Left renal cortex interstitium (tissue), 4 donors: Measurements from ENCODE around the gene PIEZO1. TPM values are rescaled to one million over a fixed set of nuclear protein-coding genes. Genes with fewer than 3 reads are reported as not detected.
"Not testable (repeated sequence)": the region's sequence is repeated elsewhere in the genome, so short reads cannot be mapped to it uniquely, and the experiment has no call there.

ENCODE experiments used
- DNase-seq, 4 donors: peaks; one replicate each; pipeline ENCODE4 v3.0.0-alpha.2; 2013; ENCODE audit warnings: low read depth in 4 of 4, low spot score in 2 of 4, missing footprints in 1 of 4
- polyA plus RNA-seq, 4 donors: library from polyadenylated mRNA; unstranded; fragments of 120-200 nt; gene quantifications; one replicate each; pipeline ENCODE4 v1.2.1, GENCODE V29; 2013; ENCODE audit not compliant: insufficient read length in 4 of 4

Gene PIEZO1
- polyA plus RNA-seq, 4 donors: 23.9 to 55.2 (median 44.8) TPM

DNA sequence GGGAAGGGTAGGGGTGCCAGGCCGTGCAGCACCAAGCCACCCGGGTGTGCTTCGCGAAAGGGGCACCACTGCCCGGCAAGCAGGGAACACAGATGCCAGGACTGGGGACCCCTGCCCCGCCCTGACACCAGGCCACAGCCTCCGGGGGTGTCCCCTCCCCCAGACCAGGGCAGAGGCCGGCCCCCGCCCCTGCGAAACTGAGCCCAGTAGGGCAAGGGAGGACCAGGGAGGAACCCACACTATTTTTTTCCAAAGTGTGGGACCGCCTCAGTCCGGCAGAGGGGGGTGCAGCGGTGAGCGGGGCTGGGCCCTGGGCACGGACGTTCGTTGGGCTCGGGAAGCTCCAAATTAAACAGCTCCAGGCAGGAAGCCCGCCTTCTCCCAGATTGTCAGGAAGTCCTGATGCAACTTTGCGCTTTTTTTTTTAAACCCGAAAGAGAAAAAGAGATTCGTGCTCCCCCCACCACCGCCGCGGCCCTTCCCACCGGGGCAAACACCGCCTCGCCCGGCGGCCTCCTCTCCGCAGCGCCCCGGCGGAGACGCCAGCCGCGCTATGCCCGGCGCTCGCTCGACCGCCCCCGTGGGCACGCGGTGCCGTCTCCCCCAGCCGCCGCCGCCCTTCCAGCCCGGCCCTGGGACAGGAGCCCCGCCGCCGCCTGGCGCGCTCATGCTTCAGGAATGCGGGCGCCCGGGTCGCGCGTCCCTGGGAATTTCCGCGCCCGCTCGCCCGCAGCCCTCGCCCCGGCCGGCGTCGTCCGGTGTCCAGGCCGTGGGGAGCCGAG is 755 bp downstream of the PIEZO1 start:
- DNase-seq: no peak

DNA sequence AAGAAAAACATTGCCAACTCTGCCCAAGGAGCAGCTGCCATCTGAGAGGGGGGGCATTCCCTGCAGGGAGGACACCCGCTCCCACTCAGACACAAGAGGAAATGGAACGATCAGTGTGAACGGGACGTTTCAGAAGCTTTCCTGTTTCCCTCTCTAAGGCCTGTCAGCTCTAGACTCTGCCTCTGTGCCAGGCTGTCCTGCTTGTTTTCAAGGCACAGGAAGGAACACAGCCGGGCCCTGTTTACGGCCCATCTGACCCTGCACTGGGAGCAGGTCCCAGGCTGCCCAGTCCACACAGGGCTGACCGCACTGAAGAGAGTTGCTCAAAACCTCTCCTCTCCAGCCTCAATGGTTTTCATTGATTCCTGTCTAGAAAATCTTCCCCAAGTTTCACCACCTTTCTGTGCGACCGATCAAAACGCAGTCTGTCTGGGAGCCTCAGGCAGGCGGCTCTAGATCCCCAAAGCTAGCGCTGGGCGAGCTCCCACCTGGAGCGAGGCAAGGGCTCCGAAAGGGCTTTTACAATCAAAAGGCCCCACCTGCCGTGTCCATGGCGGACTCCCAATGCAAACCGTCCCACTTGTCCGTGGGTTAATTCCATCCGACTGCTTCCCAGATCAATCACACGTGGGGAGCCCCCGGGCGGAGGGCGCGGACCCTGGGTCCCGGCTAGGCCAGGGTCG is 1.5 kb downstream of the PIEZO1 start:
- no peak for DNase-seq

- DNase-seq: no peak
Measured at GRCh38 chr16:88782454-88783390, 2.3 kb downstream of the PIEZO1 start.

GRCh38 chr16:88781140-88782077 is 3.6 kb downstream of the PIEZO1 start:
- DNase-seq: no peak

DNA sequence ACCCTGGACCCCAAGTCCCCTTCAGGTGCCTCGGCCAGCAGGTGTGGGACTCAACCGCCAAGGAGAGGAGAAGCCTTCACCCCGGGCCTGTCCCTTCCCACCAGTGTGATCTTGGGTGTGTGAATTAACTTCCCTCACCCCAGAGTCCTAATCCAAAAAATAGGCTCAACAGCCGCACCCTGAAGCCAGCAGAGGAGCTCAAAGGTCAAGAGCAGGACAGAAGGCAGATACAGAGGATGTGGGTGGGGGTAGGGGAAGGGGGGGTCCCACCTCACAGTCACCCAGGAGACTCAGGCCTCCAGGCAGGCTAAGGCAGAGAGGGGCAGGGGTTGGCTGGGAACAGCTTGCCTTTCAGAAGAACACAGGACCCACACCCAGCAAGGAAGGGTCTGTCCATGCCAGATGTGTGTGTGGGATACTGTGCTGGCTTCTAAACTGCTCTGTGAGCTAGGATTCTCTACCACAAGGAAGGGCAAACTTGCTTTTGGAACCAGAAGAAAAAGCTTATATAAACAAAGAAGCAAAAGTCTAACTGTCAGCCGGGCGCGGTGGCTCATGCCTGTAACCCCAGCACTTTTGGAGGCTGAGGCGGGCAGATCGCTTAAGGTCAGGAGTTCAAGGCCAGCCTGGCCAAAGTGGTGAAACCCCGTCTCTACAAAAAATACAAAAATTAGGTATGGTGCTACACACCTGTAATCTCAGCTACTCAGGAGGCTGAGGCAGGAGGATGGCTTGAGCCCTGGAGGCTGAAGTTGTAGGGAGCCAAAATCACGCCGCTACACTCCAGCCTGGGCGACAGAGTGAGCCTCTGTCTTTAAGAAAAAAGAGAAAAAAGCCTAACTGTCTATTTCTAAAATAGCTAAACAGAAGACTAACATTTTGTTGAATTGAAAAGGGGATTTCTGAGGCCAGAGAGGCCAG is 4.6 kb downstream of the PIEZO1 start:
- DNase-seq: no peak

DNA sequence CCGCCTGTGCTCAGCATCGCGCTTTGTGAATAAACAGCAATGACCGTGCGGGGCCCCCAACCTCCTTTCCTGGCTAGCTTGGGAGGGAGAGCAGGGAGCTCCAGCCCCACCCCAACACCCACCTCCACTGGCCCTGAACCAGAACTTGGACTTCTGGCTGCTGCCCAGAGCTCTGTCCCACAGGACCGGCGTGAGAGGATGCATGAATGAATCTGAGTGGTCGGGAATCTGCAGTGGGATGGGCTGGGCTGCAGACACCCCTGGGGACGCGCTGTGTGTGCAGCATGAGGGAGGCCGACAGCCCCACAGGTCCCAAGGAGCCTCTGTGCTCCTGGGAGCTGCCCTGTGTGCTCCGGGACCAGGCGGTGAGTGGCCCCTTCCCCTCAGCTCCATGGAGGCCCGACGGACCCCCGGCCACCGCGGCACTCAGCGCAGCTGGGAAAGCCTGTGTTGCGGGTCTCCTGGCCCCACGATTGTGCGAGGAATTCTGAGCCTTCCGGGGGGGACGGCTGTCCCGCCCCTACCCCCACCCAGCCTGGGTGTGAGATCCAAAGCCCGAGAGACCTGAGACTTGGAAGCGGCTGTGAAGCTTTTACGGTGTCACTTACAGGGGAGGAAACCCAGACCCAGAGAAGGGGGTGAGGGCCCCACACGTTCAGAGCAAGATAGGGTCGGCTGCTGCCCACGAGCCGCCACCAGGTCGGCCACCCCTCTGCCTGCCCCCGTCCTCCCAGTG is 5.4 kb downstream of the PIEZO1 start:
- DNase-seq: no peak

DNA sequence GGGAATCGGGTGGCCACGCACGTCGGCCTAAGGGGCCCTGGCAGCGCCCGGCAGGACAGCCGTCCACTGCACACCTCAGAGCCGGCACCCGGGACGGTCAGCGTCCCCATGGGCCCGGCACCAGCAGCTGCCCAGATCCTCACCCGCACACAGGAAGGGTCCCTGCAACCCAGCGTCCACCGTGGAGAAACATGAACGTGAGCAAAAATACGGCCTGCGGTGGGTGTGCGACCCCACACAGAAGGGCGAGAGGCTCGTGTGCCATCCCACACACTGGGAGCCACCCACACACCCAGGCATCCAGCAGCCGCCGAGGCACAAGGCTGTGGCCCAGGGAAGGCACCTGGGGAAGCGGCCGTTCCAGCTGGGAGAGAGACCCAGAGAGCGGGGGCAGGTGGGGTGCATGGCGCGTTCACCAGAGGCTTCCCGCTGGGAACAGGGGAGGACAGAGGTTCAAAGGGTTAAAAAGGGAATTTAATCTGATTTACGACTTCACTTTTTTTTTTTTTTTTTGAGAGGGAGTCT is 6.4 kb downstream of the PIEZO1 start:
- no peak for DNase-seq

GRCh38 chr16:88778271-88778525 is 6.8 kb downstream of the PIEZO1 start:
- DNase-seq: no peak

DNA sequence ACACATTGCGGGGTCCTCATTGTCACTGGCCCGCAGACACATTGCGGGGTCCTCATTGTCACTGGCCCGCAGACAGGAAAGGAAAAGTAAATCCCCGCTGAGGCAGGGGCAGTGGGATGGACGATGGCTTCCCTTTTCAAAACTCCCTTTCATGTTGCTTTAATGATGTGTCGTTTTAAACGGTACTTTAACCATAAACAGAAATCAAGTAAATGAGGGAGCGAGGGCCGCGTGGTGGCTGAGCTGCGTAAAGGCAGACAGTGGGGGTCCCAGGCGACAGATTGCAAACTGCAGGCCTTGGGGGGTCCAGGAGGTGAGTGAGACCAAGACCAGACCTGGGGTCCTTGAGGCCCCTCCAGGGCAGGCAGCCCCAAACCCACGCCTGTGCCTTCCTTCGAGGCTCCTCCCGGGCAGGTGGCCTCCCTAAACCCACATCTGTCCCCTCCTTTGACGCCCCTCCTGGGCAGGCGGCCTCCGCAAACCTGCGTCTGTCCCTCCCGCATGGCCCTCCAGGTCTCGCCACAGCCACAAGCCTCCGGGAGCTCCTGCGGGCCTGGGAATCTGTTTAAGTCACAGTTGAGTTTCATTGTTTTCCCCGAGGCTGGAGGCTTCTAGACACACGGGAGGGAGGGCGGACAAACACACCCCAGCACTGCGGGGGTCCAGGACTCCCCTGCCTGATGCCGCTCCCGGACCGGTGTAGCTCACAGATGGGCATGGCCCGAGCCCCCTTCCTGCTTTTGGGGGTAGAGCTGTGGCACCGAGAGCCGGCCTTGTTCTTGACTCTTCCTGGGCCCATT is 7.3 kb downstream of the PIEZO1 start:
- DNase-seq: no peak

DNA sequence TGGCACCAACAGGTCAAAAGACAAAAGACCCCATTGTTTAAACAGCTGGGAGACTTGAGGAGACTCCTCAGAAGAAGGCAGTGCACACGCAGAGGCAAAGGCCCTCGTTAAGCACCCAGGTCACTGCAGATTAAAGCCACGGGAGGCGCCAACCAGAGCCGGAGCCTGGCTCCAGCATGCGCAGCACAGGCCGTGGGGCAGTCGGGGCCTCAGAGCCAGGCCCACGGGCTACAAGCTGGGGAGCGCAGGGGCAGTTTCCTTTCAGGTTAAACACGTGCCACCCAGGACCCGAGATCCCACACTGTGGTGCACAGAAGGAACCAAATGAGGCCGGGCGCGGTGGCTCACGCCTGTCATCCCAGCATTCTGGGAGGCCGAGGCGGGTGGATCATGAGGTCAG is 9.2 kb downstream of the PIEZO1 start:
- no peak for DNase-seq

- no peak for DNase-seq
Measured at GRCh38 chr16:88774544-88775393, 10.3 kb downstream of the PIEZO1 start.

- no peak for DNase-seq
Measured at GRCh38 chr16:88773812-88774291, 11.2 kb downstream of the PIEZO1 start.

DNA sequence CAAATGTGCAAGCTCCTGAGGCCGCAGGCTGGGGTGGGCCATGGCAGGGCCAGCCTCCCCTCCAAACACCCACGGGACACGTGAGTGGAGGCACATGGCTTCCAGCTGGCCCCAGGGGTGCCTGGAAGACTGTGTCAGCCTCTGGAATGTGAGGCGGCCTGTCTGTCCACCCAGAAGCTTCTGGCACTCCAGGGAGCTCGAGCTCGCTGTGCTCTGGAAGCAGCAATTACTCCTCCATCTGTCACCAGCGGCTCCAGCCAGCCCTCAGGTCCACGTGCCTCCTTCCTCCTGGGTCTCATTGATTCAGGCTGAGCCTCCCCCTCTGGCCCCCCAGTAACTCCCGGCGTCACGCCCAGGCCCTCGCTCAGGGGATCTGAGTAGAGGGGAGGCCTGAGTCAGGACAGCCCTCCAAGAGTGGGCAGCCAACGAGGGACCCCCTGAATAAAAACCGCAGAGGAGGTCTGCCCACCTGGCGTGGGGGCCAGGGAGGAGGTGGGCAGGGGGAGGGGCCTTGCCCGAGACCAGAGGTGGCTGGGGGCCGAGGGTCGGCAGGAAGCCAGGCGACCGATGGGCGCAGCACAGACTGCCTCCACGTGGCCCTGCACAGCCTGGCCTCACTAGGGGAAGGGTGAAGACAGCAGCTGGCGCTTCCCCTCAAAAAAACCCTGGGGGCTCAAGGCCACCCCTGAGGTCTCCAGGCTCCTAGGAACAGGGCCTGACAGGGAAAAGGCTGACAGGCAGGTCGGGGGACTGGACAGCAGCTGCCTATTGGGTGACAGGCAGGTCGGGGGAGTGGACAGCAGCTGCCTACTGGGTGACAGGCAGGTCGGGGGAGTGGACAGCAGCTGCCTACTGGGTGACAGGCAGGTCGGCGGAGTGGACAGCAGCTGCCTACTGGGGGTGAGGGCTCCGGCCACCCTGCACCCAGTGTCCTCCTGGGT is 11.9 kb downstream of the PIEZO1 start:
- DNase-seq: no peak

DNA sequence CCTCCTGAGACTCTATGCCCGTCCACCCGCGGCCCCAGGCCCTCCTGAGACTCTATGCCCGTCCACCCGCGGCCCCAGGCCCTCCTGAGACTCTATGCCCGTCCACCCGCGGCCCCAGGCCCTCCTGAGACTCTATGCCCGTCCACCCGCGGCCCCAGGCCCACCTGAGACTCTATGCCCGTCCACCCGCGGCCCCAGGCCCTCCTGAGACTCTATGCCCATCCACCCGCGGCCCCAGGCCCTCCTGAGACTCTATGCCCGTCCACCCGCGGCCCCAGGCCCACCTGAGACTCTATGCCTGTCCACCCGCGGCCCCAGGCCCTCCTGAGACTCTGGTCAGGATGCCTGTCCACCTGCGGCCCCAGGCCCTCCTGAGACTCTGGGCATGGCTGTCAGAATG is 13.2 kb downstream of the PIEZO1 start:
- not testable (repeated sequence) for DNase-seq

GRCh38 chr16:88771294-88771772 is 13.7 kb downstream of the PIEZO1 start:
- DNase-seq: no peak
